Spleen (tissue), 7 donors: ENCODE data around the gene OR2L13.

Source experiments
- POLR2AphosphoS5 ChIP-seq, 3 donors: sonication (generic); formaldehyde crosslinking; IDR thresholded peaks; one replicate each; pipeline ENCODE4 v1.5.1; 2017; ENCODE audit warnings: antibody characterized with exemption in 3 of 3
- TF ChIP-seq, protein P1 (sequence below), 11 experiments: fragments of 200-600 bp in 7 of 11; fragments of 450-650 bp in 4 of 11; sonication (generic) in 4 of 11; IDR thresholded peaks in 8 of 11; conservative IDR thresholded peaks in 3 of 11; 1 replicate in 7 of 11; 2 replicates in 4 of 11; pipeline versions ENCODE4 v1.4.0 to v1.8.0; 2016 to 2021; ENCODE audit warnings: antibody characterized with exemption in 11 of 11, inconsistent platforms in 4 of 11, mild to moderate bottlenecking in 1 of 11
- donor health status: DM: no; HTN: no; CAD: no; lungs with moderate emphysema.
- donor health status: DM: no; HTN: no; CAD: no.
- donor health status: DM: no; HTN: no; CAD: no.

DNA sequence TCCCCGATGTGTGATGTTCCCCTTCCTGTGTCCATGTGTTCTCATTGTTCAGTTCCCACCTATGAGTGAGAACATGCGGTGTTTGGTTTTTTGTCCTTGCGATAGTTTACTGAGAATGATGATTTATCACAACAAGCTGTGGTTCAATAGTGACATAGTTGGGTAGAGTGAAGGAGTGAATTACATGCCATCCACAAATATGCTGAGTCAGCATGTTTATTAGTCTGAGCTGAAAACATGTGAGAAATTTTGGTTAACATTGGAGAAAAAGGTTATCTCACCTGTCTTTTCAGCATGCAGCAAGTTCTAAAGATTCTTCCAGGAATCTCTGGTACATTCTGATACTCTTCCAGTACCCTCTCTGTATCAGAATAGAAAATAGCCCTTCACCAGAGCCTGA, 29.4 kb upstream of the OR2L13 start:
- TF ChIP-seq, protein P1, sequence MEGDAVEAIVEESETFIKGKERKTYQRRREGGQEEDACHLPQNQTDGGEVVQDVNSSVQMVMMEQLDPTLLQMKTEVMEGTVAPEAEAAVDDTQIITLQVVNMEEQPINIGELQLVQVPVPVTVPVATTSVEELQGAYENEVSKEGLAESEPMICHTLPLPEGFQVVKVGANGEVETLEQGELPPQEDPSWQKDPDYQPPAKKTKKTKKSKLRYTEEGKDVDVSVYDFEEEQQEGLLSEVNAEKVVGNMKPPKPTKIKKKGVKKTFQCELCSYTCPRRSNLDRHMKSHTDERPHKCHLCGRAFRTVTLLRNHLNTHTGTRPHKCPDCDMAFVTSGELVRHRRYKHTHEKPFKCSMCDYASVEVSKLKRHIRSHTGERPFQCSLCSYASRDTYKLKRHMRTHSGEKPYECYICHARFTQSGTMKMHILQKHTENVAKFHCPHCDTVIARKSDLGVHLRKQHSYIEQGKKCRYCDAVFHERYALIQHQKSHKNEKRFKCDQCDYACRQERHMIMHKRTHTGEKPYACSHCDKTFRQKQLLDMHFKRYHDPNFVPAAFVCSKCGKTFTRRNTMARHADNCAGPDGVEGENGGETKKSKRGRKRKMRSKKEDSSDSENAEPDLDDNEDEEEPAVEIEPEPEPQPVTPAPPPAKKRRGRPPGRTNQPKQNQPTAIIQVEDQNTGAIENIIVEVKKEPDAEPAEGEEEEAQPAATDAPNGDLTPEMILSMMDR (IDR thresholded peaks at IDR 0.05 in 8 of 11, conservative IDR thresholded peaks at IDR 0.05 in 3 of 11): no peak
- TF ChIP-seq POLR2AphosphoS5 (IDR thresholded peaks at IDR 0.05): no peak
